ENCODE results near the gene FKBP10.

The FKBP10 gene

GRCh38 chr17:41864836-41865595, 52.2 kb downstream of the FKBP10 start, which contains the start of gene KLHL11:
TSS of gene KLHL11 (minus strand) at chr17:41865423. CDS start at chr17:41865370, 53 bp downstream.
- TF ChIP-seq MYC (IDR thresholded peaks at IDR 0.05; ENCODE audit: low read depth, low read length) (peak; percentile 80), POLR2A (IDR thresholded peaks at IDR 0.05; ENCODE audit: extremely low read depth, insufficient read length) (peak; percentile 81), CTCF (IDR thresholded peaks at IDR 0.05; ENCODE audit: low read depth, low read length) (no peak), MAX (IDR thresholded peaks at IDR 0.05; ENCODE audit: low read depth, low read length) (peak; percentile 80)
- DNase-seq (ENCODE audit: low read depth), result peak; percentile 92
- peak within 1 kb of the TSS; percentile 73 for H3K4me3 ChIP-seq (ENCODE audit: low read depth, low read length)

- no peak for DNase-seq (ENCODE audit: low read depth)
- TF ChIP-seq MYC (IDR thresholded peaks at IDR 0.05; ENCODE audit: low read depth, low read length) (no peak), POLR2A (IDR thresholded peaks at IDR 0.05; ENCODE audit: extremely low read depth, insufficient read length) (peak; percentile 54)
- peak overlapping the region; percentile 44 for H3K4me3 ChIP-seq (ENCODE audit: low read depth, low read length)
Measured at GRCh38 chr17:41865596-41865893, 52.7 kb downstream of the FKBP10 start.

GRCh38 chr17:41868568-41868967, 55.8 kb downstream of the FKBP10 start:
- TF ChIP-seq POLR2A (IDR thresholded peaks at IDR 0.05; ENCODE audit: extremely low read depth, insufficient read length) (no peak), MAX (IDR thresholded peaks at IDR 0.05; ENCODE audit: low read depth, low read length) (no peak), CTCF (IDR thresholded peaks at IDR 0.05; ENCODE audit: low read depth, low read length) (no peak)
- H3K4me3 ChIP-seq (ENCODE audit: low read depth, low read length), result no peak overlapping the region
- DNase-seq (ENCODE audit: low read depth), result no peak

- no peak for DNase-seq (ENCODE audit: low read depth)
- H3K4me3 ChIP-seq (ENCODE audit: low read depth, low read length), result no peak overlapping the region
- TF ChIP-seq CTCF (IDR thresholded peaks at IDR 0.05; ENCODE audit: low read depth, low read length) (no peak), MAX (IDR thresholded peaks at IDR 0.05; ENCODE audit: low read depth, low read length) (no peak), POLR2A (IDR thresholded peaks at IDR 0.05; ENCODE audit: extremely low read depth, insufficient read length) (no peak), MYC (IDR thresholded peaks at IDR 0.05; ENCODE audit: low read depth, low read length) (no peak)
Measured at GRCh38 chr17:41869426-41869825, 56.6 kb downstream of the FKBP10 start.

- no peak overlapping the region for H3K4me3 ChIP-seq (ENCODE audit: low read depth, low read length)
- DNase-seq (ENCODE audit: low read depth), result no peak
- TF ChIP-seq MYC (IDR thresholded peaks at IDR 0.05; ENCODE audit: low read depth, low read length) (no peak), CTCF (IDR thresholded peaks at IDR 0.05; ENCODE audit: low read depth, low read length) (no peak), POLR2A (IDR thresholded peaks at IDR 0.05; ENCODE audit: extremely low read depth, insufficient read length) (no peak)
Measured at GRCh38 chr17:41870097-41870496, 57.3 kb downstream of the FKBP10 start.

- H3K4me3 ChIP-seq (ENCODE audit: low read depth, low read length), result no peak overlapping the region
- TF ChIP-seq POLR2A (IDR thresholded peaks at IDR 0.05; ENCODE audit: extremely low read depth, insufficient read length) (no peak), MAX (IDR thresholded peaks at IDR 0.05; ENCODE audit: low read depth, low read length) (no peak), MYC (IDR thresholded peaks at IDR 0.05; ENCODE audit: low read depth, low read length) (no peak), CTCF (IDR thresholded peaks at IDR 0.05; ENCODE audit: low read depth, low read length) (no peak)
Measured at GRCh38 chr17:41870627-41871026, 57.8 kb downstream of the FKBP10 start.

More at GRCh38 chr17:41870627-41871026, 57.8 kb downstream of the FKBP10 start:
- DNase-seq (ENCODE audit: low read depth), result no peak
